GM18861 (cell line): ENCODE results near the gene RHBDL2.
"Not testable (repeated sequence)": the region's sequence is repeated elsewhere in the genome, so short reads cannot be mapped to it uniquely, and the experiment has no call there.

Source experiments
- ATAC-seq: cut with Tn5 transposase; IDR thresholded peaks from one replicate; pipeline ENCODE4 v1.9.1; 2021; ENCODE audit not compliant: unreplicated experiment

Gene RHBDL2, protein sequence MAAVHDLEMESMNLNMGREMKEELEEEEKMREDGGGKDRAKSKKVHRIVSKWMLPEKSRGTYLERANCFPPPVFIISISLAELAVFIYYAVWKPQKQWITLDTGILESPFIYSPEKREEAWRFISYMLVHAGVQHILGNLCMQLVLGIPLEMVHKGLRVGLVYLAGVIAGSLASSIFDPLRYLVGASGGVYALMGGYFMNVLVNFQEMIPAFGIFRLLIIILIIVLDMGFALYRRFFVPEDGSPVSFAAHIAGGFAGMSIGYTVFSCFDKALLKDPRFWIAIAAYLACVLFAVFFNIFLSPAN

DNA sequence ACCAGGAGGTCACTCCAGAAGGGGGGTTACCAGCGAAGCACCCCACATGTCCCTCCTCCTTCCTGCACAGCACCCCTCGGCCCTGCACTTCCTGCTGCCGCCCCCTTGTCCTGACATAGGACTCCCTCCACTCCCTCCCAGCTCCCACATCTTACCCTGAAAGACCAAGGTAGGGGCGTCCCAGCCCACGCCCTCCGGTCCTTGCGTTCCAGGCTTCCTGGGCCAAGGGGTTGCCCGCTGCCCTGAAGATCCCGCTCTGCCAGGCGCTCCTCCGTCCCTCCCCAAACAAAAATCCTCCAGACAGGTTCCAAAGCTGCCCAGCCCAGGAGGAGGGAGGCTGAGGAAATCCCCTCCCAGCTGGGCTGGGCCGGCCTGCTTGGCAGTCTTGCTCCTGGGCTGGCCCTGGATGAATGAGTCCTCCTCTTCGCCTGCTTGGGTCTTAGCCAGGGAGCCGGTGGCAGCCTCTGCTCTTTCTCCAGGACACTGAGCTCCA is at the start of gene RHBDL2:
Gene RHBDL2, minus strand, starts transcription at position 304 of the 493 bp plus-strand sequence. CDS start 22,618 bp downstream, outside the sequence.
- ATAC-seq: no peak

DNA sequence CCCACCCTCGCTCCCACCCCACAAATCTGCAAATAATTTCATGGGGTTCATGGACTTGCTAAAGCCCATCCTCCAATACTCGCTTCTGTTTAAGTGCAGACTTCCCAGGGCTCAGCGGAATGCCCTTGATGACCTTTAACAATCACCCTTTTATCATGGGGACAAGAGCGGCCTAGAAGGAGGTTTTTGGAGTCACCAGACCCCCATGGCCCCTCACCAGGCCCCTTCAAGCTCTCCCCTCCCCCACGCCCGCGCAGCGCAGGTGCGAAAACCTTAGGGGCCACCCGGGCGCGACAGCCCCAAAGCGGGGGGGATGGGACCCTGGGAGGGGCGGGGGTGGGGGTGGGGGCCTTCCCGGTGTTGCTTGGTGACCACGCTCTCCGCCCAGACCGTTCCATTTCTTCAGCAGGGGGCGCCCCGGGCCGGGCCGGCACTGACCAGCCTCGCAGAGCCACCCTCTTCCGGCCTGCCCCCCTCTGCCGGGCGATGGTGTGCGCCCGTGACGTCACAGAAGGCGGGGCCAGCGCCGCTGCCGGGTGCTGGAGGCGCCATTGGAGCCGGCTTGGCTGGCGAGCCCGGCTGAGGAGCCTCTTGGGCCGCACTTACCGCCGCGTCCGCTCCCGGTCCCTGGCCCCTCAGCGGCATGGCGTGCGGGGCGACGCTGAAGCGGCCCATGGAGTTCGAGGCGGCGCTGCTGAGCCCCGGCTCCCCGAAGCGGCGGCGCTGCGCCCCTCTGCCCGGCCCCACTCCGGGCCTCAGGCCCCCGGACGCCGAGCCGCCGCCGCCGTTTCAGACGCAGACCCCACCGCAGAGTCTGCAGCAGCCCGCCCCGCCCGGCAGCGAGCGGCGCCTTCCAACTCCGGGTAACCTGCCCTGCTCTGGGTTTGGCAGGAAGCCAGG is 49.4 kb upstream of the RHBDL2 start, which contains the start of gene AKIRIN1:
Gene AKIRIN1, plus strand, starts transcription at position 539 of the 900 bp plus-strand sequence. Its CDS starts 105 bp downstream, at position 644.
- ATAC-seq: peak; percentile 93

DNA sequence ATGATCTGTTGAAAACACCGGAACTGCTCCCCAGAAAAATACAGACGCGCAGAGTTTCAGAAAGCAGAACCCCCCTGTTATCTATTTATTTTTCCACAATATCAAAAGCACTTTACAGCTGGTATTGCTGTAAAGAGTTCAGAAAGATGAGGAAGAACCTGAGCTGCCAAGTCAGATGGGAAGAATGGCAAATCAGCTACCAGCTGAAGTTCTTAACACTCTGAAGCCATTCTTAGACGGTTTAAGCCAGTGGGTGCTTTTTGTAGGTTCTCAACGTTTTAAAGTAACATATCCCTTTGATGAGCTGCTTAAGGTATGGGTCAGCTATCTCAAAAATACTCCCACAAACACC is 48.7 kb upstream of the RHBDL2 start:
- no peak for ATAC-seq

DNA sequence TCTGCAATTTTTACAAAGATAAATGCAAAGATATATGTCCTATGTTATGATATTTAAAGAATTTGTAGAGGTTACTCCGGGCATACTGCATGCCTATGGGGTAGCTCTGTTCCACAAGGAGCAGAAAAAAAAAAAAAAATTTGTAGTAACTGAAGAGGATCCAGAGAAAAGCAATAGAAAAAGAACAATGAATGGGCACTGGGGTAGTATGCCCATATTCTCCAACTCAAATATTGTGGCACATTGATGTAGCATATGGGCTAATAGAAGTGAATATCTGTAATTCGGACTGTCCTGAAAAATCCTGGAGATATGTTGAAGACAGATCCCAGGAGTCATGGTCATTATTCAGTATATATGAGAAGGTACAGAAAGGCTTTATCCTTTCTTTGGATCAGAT is 48.3 kb upstream of the RHBDL2 start:
- no peak for ATAC-seq

DNA sequence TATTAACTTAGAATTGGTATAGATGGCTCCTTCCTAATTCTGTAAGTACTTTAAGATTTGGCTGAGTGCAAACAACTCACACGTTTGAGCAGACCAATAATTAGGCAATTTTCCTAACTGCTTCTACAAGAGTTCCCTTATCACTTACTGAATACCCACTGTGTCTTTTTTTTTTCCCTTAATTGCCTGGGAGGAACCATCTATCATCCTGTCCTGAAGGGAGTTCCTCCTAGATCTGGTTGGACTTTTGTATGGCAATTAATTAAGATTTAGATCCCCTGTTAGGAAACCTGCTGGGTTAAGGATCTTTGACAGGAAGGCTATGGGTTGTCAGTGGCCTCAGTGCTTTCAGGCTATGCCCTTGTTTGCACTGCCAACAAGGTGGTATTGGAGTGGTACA is 37.8 kb upstream of the RHBDL2 start:
- not testable (repeated sequence) for ATAC-seq

DNA sequence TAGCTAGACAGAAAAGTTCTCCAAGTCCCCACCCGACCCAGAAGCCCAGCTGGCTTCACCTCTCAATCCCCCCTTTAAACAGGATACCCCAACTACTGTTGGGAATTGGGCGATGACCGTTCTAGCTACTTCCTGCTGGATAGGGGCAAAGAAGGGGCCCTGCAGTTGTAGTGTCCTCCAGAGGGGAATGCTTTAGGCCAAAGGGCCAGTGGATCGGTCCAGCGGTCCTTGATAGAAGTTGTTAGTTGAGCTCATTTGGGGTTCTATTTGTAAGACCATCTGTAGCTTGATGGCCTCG is 36.6 kb upstream of the RHBDL2 start:
- ATAC-seq: not testable (repeated sequence)

DNA sequence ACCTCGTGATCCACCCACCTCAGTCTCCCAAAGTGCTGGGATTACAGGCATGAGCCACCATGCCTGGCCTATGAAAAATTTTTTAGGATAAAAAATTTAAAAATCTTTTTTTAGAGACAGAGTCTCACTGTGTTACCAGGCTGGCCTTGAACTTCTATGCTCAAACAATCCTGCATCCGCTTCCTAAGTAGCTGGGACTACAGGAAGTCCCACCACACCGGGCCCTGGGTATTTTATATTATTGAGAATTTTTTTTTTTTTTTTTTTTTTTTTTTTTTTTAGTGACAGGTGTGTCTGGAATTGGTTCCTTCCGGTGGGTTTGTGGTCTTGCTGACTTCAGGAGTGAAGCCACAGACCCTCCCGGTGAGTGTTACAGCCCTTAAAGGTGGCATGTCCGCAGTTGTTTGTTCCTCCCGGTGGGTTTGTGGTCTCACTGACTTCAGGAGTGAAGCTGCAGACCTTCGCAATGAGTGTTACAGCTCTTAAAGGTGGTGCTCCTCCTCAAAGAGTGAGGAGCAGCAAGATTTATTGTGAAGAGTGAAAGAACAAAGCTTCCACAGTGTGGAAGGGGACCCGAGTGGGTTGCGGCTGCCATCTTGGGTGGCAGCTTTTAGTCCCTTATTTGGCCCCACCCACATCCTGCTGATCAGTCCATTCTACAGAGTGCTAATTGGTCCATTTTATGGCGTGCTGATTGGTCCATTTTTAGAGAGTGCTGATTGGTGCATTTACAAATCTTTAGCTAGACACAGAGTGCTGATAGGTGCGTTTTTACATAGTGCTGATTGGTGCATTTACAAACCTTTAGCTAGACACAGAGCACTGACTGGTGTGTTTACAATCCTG is 36.0 kb upstream of the RHBDL2 start:
- not testable (repeated sequence) for ATAC-seq

DNA sequence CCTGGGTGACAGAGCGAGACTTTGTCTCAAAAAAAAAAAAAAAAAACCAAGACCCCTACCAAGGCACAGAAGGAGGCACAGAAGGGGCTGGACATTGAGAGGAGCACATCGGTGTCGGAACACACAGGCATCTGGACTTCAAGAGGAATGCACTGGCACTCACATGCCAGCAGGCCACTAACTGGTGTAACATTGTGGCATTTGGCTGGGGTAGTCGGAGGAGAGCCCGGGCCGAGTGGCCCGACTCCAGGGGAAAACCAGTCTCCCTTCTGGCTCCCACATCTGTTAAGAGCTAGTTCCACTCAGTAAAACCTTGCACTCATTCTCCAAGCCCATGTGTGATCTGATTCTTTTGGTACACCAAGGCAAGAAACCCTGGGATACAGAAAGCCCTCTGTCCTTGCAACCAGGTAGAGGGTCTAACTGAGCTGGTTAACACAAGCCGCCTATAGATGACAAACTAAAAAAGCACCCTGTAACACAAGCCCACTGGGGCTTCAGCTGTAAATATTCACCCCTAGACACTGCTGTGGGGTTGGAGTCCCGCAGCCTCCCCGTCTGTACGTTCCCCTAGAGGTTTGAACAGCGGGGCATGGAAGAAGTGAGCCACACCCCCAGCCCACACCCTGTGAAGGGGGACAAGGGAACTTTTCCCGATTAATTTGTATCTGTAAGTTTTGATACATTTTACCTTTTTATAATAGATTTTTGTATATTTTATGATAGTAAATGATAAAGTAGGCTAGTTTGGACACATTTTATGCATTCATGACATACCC is 32.2 kb upstream of the RHBDL2 start:
- no peak for ATAC-seq

DNA sequence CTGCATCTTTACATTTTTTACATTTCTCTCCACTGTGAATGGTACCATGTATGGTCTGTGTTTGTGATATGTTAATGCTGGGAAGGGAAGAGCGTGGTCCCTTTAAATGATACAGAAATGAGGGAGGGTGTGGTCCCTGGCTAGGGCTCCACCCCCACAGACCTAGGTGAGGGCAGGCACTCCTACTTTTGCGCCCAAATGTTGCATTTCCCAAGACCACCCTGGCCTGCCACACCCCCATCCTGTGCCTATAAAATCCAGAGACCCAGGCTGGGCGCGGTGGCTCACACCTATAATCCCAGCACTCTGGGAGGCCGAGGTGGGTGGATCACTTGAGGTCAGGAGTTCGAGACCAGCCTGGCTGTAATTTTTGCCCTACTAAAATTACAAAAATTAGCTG is 31.5 kb upstream of the RHBDL2 start:
- ATAC-seq: not testable (repeated sequence)

DNA sequence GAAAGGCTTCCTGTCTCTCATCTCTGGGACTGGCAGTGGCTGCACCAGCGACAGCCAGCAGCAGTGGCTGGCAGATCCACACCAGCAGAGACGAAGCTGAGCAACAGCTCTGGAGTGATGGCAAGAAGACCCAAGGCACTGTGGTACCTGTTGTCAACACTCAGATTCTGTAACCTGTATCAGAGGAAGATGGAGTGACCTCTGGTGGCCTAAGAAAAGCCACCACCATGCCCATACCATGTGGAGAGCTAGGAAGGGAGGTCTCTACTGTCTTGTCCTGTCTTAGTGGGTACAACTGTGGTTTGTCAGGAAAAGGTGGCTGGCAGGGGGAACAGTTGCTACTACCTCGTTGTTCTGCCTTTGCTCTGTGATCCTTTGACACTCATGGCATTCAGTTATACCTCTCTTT is 22.5 kb upstream of the RHBDL2 start:
- ATAC-seq: no peak

DNA sequence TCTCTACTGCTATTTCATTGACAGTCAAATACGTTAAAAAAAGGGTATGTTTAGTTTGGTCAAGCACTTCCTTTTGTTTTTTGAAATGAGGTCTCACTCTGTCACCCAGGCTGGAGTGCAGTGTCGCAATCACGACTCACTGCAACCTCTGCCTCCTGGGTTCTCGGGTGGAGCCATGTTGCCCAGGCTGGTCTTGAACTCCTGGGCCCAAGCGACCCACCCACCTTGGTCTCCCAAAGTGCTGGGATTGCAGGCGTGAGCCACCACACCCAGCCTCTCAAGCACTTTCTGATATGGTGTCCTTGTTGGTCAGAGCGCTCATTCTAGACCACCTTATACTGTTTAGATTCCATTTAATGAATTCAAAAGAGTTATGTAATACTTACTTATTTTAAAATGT is 20.9 kb upstream of the RHBDL2 start:
- ATAC-seq: no peak

DNA sequence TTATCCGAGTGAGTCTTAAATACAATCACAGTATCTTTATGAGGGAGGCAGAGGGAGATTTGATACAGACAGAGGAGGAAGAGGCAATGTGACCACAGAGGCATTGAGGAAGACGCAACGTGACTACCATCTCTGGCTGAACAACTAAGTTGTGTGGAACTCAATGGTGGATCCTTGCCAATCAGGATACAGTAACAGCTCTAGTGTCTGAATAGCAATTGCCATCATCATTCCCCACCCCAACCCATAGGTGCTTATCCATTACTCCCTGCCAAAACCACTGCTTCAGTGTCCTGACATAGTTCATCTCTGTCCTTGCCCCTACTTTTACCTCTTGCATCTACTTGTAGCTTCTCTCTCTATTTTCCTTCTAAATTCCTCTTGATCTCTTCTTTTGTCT is 20.5 kb upstream of the RHBDL2 start:
- ATAC-seq: no peak

DNA sequence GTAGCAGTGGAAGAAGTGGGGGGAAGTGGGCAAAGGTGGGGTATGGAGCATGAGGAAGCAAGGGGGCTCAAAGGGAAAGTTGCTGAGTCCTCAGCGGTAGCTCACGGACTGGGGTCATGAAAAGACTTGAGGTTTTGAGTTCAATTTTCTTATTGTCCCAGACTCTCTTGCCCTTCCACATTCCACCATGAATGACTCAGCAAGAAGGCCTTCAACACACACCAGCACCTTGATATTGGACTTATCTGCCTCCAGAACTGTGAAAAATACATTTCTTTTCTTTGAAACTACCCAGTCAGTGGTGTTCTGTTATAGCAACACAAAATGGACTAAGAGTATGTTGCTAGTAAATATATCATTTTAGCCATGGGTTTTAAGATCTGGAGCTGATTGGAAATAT is 17.3 kb upstream of the RHBDL2 start:
- ATAC-seq: no peak

DNA sequence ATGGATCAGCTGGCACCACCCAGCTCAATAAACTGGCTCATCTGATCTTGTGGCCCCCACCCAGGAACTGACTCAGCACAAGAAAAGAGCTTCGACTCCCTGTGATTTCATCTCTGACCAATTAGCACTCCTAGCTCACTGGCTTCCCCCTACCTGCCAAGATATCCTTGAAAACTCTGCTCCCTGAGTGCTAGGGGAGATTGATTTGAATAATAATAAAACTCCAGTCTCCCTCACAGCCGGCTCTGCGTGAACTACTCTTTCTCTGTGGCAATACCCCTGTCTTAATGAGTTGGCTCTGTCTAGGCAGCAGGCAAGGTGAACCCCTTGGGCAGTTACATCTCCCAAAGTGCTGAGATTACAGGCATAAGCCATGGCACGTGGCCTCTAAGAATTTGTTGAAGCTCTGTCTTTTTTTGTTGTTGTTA is 11.8 kb upstream of the RHBDL2 start:
- ATAC-seq: no peak

DNA sequence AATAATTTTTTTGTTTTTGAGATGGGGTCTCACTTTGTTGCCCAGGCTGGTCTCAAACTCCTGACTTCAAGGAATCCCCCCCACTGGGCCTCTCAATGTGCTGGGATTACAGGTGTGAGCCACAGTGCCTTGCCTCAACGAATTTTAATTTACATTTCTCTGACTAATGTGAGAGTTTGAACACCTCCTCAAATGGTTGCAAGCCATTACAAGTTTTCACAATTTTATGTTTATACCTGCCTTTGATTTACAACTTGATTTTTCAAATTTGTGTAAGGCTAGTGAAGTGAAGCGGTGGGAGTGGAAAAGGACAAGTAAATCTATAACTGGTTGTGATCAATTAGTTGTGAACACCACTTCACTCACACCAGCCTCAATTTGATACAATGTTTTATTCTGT is 8.9 kb upstream of the RHBDL2 start:
- no peak for ATAC-seq

DNA sequence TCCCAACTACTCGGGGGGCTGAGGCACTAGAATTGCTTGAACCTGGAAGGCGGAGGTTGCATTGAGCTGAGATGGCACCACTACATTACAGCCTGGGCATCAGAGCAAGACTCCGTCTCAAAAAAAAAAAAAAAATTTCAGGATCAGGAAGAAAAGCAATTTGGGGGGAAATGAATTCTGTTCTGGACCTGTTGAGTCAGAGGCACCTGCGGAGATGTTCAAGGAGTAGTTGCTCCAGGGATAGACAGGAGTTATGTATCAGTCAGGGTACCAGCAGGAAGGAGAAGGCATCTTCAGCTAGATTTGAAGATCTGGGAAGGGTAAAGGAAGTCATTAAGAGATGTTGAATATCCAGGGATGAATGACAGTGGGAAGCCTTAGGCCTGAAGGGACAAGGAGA is 2.9 kb upstream of the RHBDL2 start:
- no peak for ATAC-seq

DNA sequence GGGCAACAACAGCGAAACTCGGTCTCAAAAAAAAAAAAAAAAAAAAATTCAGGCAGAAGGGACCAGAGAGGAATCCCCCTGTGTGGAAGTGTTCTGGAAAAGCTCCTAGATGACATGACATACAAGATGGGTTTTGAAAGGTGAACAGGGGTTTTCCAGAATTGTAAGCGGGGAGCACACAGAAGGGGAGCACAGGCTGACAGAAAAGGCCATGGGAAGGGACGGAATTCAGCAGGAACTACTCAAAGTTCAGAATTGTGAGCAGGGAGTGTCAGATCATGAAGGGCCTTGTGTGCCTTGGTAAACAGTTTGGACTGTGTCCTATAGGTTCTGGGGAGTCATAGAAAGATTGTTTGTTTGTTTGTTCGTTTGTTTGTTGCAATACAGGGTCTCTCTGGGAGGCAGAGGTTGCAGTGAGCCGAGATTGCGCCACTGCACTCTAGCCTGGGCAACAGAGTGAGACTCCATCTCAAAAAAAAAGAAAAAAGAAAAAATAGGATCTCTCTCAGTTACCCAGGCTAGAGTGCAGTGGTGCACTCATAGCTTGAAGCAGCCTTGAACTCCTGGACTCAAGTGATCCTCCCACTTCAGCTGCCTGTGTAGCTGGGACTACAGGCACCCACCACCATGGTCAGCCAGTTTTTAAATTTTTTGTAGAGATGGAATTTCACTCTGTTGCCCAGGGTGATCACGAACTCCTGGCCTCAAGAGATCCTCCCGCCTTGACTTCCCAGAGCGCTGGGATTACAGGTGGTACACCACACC is 1.2 kb upstream of the RHBDL2 start:
- ATAC-seq: no peak

DNA sequence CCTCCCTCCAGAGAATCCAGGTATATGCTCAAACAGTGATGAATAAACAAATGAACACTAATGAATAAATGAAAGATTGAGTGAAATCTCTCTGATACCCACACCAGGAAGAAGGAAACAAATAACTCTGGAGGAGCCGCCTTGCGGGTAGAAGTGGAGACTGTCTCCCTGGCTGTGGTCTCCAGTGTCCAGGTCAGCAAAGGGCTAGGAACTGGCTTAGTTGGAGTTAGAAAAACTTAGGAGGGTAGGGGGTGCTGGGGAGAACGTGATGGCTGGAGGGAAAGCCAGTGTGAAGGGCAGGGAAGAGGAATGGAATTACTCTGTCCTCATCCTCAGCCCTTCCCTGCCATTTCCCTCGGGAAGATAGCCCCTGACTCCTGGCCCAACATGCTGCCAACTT is 537 bp downstream of the RHBDL2 start:
- no peak for ATAC-seq

DNA sequence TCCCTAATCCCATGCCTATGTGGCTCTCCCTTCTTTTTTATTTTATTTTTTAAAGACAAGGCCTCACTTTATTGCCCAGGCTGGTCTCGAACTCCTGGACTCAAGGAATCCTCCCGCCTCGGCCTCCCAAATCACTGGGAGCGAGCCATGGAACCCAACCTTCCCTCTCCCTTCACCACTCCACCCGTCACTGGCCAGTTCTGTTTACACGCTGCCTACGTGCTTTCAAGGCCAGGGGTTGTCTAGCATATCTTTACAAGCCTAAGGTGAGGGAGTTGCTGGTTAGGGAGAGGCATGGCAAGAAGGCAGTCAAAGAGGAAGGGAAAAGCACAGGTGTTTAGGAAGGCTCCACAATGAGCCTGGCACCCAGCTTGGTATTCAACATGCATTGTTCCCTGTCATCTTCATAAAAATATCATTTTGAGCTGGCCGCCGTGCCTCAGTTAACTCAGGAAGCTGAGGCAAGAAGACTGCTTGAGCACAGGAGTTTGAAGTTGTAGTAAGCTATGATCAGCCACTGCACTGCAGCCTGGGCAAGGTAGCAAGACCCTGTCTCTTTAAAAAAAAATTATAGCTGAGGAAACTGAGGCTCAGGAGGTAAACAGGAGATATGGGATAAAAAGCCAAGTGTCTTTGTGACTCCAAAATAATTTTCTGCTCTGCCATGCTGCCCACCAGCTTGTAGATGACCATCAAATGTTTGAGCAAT is 1.1 kb downstream of the RHBDL2 start:
- no peak for ATAC-seq
